HEK293 (cell line): Measurements from ENCODE around the gene RNF187.
A peak's percentile ranks its signal among the peaks of the same experiment; 100 is the strongest.

Experiments
- CTCF ChIA-PET: fragments of 350-600 bp; formaldehyde crosslinking; extraction: SDS; loops from one replicate; lab custom pipeline; 2021; ENCODE audit warnings: antibody characterized with exemption; lab: Yijun Ruan, JAX
- POLR2A ChIA-PET: fragments of 300-600 bp; formaldehyde crosslinking; extraction: SDS; loops from one replicate; lab custom pipeline; 2020; ENCODE audit warnings: antibody characterized with exemption, inconsistent platforms; lab: Yijun Ruan, JAX
- H3K27ac ChIP-seq: fragments of 200-500 bp; sonication (Bioruptor generic); 2 replicates; pipeline ENCODE4 v1.5.1; 2014; ENCODE audit warnings: low read depth, low read length, control low read depth, inconsistent platforms; ENCODE audit errors: extremely low read depth
- H3K36me3 ChIP-seq, 2 experiments: fragments of 200-500 bp in 1 of 2; sonication (Bioruptor generic) in 1 of 2; 1 replicate in 1 of 2; 2 replicates in 1 of 2; pipeline ENCODE4 v1.5.1; 2014 to 2017; ENCODE audit warnings: inconsistent platforms in 2 of 2, low read length in 2 of 2; ENCODE audit not compliant: control insufficient read depth in 2 of 2, insufficient read depth in 1 of 2
- H3K4me1 ChIP-seq: fragments of 200-500 bp; sonication (Bioruptor generic); 2 replicates; pipeline ENCODE4 v1.5.1; 2014; ENCODE audit warnings: mild to moderate bottlenecking, low read length, inconsistent platforms; ENCODE audit not compliant: control insufficient read depth, insufficient read depth
- H3K4me3 ChIP-seq: 2 replicates; pipeline ENCODE4 v1.5.1; 2011; ENCODE audit warnings: low read depth, mild to moderate bottlenecking, control low read depth, low read length, moderate library complexity
- H3K9me3 ChIP-seq: fragments of 200-500 bp; sonication (Bioruptor generic); 2 replicates; pipeline ENCODE4 v1.5.1; 2014; ENCODE audit warnings: low read depth, low read length, inconsistent platforms; ENCODE audit not compliant: control insufficient read depth, insufficient read depth
- GLI2 ChIP-seq: fragments of 450-650 bp; formaldehyde crosslinking; IDR thresholded peaks from 2 replicates; pipeline ENCODE4; 2017; ENCODE audit warnings: missing biosample characterization, missing genetic modification characterization, low read depth, borderline replicate concordance
- HOXD13 ChIP-seq: sonication (generic); formaldehyde crosslinking; IDR thresholded peaks from 2 replicates; pipeline ENCODE4 v1.8.0; 2022; ENCODE audit warnings: missing genetic modification reagents, borderline replicate concordance
- MYNN ChIP-seq: fragments of 450-650 bp; formaldehyde crosslinking; IDR thresholded peaks from 2 replicates; pipeline ENCODE4 v1.5.1; 2016; ENCODE audit warnings: missing biosample characterization, missing genetic modification characterization, borderline replicate concordance
- PRDM10 ChIP-seq: fragments of 450-650 bp; formaldehyde crosslinking; IDR thresholded peaks from 2 replicates; pipeline ENCODE4 v1.5.1; 2016; ENCODE audit warnings: missing biosample characterization, missing genetic modification characterization
- REPIN1 ChIP-seq: fragments of 450-650 bp; formaldehyde crosslinking; IDR thresholded peaks from 2 replicates; pipeline ENCODE4 v1.5.1; 2017; ENCODE audit warnings: missing biosample characterization, missing genetic modification characterization, low read depth
- SP3 ChIP-seq: fragments of 450-650 bp; formaldehyde crosslinking; IDR thresholded peaks from 2 replicates; pipeline ENCODE4 v1.5.1; 2016; ENCODE audit warnings: missing biosample characterization, missing genetic modification characterization
- TSHZ1 ChIP-seq: fragments of 450-650 bp; formaldehyde crosslinking; IDR thresholded peaks from 2 replicates; pipeline ENCODE4 v1.5.1; 2016; ENCODE audit warnings: missing biosample characterization, missing genetic modification characterization, borderline replicate concordance
- ZBTB17 ChIP-seq: fragments of 450-650 bp; formaldehyde crosslinking; IDR thresholded peaks from 2 replicates; pipeline ENCODE4 v1.5.1; 2016; ENCODE audit warnings: missing biosample characterization, missing genetic modification characterization
- ZBTB8A ChIP-seq: fragments of 450-650 bp; formaldehyde crosslinking; IDR thresholded peaks from 2 replicates; pipeline ENCODE4 v1.5.1; 2016; ENCODE audit warnings: missing biosample characterization, missing genetic modification characterization
- ZFP69B ChIP-seq: fragments of 450-650 bp; formaldehyde crosslinking; IDR thresholded peaks from 2 replicates; pipeline ENCODE4 v1.5.1; 2016; ENCODE audit warnings: missing biosample characterization, missing genetic modification characterization
- ZNF112 ChIP-seq: fragments of 450-650 bp; formaldehyde crosslinking; IDR thresholded peaks from 2 replicates; pipeline ENCODE4 v1.5.0; 2017; ENCODE audit warnings: missing biosample characterization, missing genetic modification characterization
- ZNF132 ChIP-seq: fragments of 450-650 bp; formaldehyde crosslinking; IDR thresholded peaks from 2 replicates; pipeline ENCODE4 v1.5.1; 2017; ENCODE audit warnings: missing biosample characterization, missing genetic modification characterization, borderline replicate concordance
- ZNF157 ChIP-seq: fragments of 450-650 bp; formaldehyde crosslinking; IDR thresholded peaks from 2 replicates; pipeline ENCODE4 v1.5.1; 2016; ENCODE audit warnings: missing biosample characterization, missing genetic modification characterization
- ZNF23 ChIP-seq: fragments of 450-650 bp; formaldehyde crosslinking; IDR thresholded peaks from 2 replicates; pipeline ENCODE4 v1.5.1; 2016; ENCODE audit warnings: missing biosample characterization, missing genetic modification characterization, borderline replicate concordance
- ZNF24 ChIP-seq: fragments of 450-650 bp; formaldehyde crosslinking; IDR thresholded peaks from 2 replicates; pipeline ENCODE4 v1.5.1; 2016; ENCODE audit warnings: missing biosample characterization, missing genetic modification characterization
- ZNF561 ChIP-seq: fragments of 450-650 bp; IDR thresholded peaks from 2 replicates; pipeline ENCODE4 v1.5.1; 2018; ENCODE audit warnings: missing biosample characterization, missing genetic modification characterization, borderline replicate concordance
- ZNF629 ChIP-seq: fragments of 450-650 bp; formaldehyde crosslinking; IDR thresholded peaks from 2 replicates; pipeline ENCODE4 v1.5.1; 2017; ENCODE audit warnings: missing biosample characterization, missing genetic modification characterization
- ZNF701 ChIP-seq: fragments of 450-650 bp; formaldehyde crosslinking; IDR thresholded peaks from 2 replicates; pipeline ENCODE4 v1.5.1; 2016; ENCODE audit warnings: missing biosample characterization, missing genetic modification characterization
- ZNF76 ChIP-seq: fragments of 450-650 bp; formaldehyde crosslinking; IDR thresholded peaks from 2 replicates; pipeline ENCODE4; 2016; ENCODE audit warnings: low read depth, missing biosample characterization, missing genetic modification characterization, borderline replicate concordance
- TF ChIP-seq, protein P1 (sequence below): fragments of 450-650 bp; formaldehyde crosslinking; IDR thresholded peaks from 2 replicates; pipeline ENCODE4 v1.5.1; 2016; ENCODE audit warnings: missing biosample characterization, missing genetic modification characterization
- TF ChIP-seq, protein P2 (sequence below): fragments of 450-650 bp; formaldehyde crosslinking; IDR thresholded peaks from 2 replicates; pipeline ENCODE4 v1.5.1; 2016; ENCODE audit warnings: missing biosample characterization, missing genetic modification characterization, low read depth

Gene RNF187

GRCh38 chr1:228475812-228476211 lies 11.4 kb upstream of the RNF187 start:
- no peaks in the 10 kb centered on the region for H3K9me3 ChIP-seq
- H3K36me3 ChIP-seq, result no peaks in the 10 kb centered on the region
- no peak for TF ChIP-seq ZNF76 (tag by site-specific recombination)
- TF ChIP-seq ZNF23 (tag by site-specific recombination), result no peak
- no peak for TF ChIP-seq ZNF561 (tag by site-specific recombination)
- TF ChIP-seq ZBTB8A, result no peak
- no peak for TF ChIP-seq ZNF701 (tag by site-specific recombination)
- TF ChIP-seq ZBTB17 (tag by site-specific recombination), result no peak
- TF ChIP-seq ZNF24 (tag by site-specific recombination), result no peak
- TF ChIP-seq HOXD13, result no peak
- no peak for TF ChIP-seq ZNF157 (tag by site-specific recombination)
- TF ChIP-seq SP3 (tag by site-specific recombination), result no peak
- TF ChIP-seq ZNF112, result no peak
- ChIA-PET POLR2A (interaction anchor here (1.5 kb wide), 1 partner anchor 18 kb away, joined by 4 read pairs; a partner anchor contains a TSS), CTCF (interaction anchor here (0.6 to 4.8 kb wide), 7 partner anchors 12 to 79 kb away, joined by 3 to 21 read pairs (median 3); a partner anchor contains a TSS)
- H3K4me3 ChIP-seq, result no peak overlapping the region
- H3K27ac ChIP-seq, result no peak overlapping the region
- H3K4me1 ChIP-seq, result no peaks in the 10 kb centered on the region

DNA sequence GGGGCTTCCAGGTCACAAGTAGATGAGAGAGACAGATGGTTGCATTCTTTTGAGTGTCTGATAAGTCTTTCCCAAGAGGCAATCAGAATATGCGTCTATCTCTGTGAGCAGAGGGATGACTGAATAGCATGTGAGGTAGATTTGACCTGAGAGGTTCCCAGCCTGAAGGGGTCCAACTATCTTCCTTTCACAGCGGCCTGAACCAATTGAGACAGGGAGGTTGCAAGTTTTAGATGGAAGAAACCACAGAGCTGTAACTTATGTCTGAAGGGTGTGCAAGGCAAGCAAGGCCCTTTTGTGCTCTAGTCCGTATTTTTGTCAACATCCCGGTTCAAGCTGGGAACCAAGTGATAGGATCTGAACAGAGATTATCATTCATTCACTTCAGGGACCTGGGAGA lies 9.9 kb upstream of the RNF187 start:
- Histone ChIP-seq H3K27ac (no peak overlapping the region), H3K9me3 (no peaks in the 10 kb centered on the region), H3K4me3 (no peak overlapping the region), H3K4me1 (no peaks in the 10 kb centered on the region), H3K36me3 (no peaks in the 10 kb centered on the region)
- ChIA-PET POLR2A (no interaction called here), CTCF (interaction anchor here (1.1 to 2.1 kb wide), 3 partner anchors 23 to 478 kb away, joined by 3 to 6 read pairs (median 3); no protein-coding TSS in a partner anchor)
- TF ChIP-seq, protein P1, sequence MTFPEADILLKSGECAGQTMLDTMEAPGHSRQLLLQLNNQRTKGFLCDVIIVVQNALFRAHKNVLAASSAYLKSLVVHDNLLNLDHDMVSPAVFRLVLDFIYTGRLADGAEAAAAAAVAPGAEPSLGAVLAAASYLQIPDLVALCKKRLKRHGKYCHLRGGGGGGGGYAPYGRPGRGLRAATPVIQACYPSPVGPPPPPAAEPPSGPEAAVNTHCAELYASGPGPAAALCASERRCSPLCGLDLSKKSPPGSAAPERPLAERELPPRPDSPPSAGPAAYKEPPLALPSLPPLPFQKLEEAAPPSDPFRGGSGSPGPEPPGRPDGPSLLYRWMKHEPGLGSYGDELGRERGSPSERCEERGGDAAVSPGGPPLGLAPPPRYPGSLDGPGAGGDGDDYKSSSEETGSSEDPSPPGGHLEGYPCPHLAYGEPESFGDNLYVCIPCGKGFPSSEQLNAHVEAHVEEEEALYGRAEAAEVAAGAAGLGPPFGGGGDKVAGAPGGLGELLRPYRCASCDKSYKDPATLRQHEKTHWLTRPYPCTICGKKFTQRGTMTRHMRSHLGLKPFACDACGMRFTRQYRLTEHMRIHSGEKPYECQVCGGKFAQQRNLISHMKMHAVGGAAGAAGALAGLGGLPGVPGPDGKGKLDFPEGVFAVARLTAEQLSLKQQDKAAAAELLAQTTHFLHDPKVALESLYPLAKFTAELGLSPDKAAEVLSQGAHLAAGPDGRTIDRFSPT, result no peak
- TF ChIP-seq, protein P2, sequence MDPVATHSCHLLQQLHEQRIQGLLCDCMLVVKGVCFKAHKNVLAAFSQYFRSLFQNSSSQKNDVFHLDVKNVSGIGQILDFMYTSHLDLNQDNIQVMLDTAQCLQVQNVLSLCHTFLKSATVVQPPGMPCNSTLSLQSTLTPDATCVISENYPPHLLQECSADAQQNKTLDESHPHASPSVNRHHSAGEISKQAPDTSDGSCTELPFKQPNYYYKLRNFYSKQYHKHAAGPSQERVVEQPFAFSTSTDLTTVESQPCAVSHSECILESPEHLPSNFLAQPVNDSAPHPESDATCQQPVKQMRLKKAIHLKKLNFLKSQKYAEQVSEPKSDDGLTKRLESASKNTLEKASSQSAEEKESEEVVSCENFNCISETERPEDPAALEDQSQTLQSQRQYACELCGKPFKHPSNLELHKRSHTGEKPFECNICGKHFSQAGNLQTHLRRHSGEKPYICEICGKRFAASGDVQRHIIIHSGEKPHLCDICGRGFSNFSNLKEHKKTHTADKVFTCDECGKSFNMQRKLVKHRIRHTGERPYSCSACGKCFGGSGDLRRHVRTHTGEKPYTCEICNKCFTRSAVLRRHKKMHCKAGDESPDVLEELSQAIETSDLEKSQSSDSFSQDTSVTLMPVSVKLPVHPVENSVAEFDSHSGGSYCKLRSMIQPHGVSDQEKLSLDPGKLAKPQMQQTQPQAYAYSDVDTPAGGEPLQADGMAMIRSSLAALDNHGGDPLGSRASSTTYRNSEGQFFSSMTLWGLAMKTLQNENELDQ (tag by site-specific recombination), result no peak
- peak; percentile 71 for TF ChIP-seq PRDM10 (tag by site-specific recombination)

DNA sequence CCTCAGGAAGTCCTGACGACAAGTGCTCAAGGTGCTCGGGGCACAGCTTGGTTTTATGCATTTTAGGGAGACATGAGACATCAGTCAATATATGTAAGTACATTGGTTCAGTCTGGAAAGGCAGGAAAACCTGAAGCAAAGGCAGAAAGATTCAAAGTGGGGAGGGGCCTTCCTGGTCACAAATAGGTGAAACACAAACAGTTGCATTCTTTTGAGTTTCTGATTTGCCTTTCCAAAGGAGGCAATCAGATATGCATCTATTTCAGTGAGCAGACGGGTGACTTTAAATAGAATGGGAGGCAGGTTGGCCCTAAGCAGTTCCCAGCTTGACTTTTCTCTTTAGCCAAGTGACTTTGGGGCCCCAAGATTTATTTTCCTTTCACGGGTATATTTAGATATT lies 8.9 kb upstream of the RNF187 start:
- no peaks in the 10 kb centered on the region for H3K36me3 ChIP-seq
- ChIA-PET POLR2A (no interaction called here), CTCF (interaction anchor here (1.2 kb wide), 1 partner anchor 479 kb away, joined by 3 read pairs; no protein-coding TSS in a partner anchor)
- H3K27ac ChIP-seq, result no peak overlapping the region
- H3K9me3 ChIP-seq, result no peaks in the 10 kb centered on the region
- H3K4me1 ChIP-seq, result no peaks in the 10 kb centered on the region
- H3K4me3 ChIP-seq, result no peak overlapping the region
- TF ChIP-seq ZFP69B (tag by site-specific recombination), result no peak
- no peak for TF ChIP-seq TSHZ1 (tag by site-specific recombination)
- TF ChIP-seq REPIN1 (tag by site-specific recombination), result no peak
- TF ChIP-seq MYNN (tag by site-specific recombination), result no peak
- TF ChIP-seq GLI2, result no peak
- no peak for TF ChIP-seq ZNF629
- TF ChIP-seq ZNF132, result no peak
